DMS53 (cell line): Measurements from ENCODE around the gene CLPX.
A peak's percentile ranks its signal among the peaks of the same experiment; 100 is the strongest.
"Not testable (repeated sequence)": the region's sequence is repeated elsewhere in the genome, so short reads cannot be mapped to it uniquely, and the experiment has no call there.

Source experiments
- DNase-seq: peaks from one replicate; lab custom pipeline; 2025; lab: John Stamatoyannopoulos, UW

Gene CLPX

DNA sequence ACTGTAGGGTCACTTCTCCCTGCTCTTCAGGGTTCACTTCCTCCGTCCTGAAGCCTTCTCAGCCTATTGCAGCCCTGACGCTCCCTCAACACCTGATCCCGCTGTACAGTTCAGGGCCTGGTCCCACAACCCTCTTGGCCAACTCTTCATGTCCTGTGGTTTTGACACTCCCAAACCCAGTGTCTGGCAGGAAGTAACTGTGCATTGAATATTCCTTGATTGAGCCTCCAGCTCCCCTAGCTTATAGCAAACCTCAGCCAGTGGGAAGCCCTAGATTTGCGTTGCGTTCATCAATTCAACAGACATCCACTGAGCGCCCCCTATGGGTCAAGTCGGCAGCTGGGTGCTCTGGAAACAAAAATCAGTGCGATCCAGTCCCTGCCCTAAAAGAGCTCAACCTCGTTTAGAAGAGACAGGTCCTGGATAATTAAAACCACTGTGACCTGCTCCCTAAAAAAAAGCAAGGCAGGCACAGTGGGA lies 83.7 kb downstream of the CLPX start:
- peak; percentile 59 for DNase-seq

- DNase-seq: no peak
Measured at GRCh38 chr15:65100442-65100841, 84.7 kb downstream of the CLPX start.

DNA sequence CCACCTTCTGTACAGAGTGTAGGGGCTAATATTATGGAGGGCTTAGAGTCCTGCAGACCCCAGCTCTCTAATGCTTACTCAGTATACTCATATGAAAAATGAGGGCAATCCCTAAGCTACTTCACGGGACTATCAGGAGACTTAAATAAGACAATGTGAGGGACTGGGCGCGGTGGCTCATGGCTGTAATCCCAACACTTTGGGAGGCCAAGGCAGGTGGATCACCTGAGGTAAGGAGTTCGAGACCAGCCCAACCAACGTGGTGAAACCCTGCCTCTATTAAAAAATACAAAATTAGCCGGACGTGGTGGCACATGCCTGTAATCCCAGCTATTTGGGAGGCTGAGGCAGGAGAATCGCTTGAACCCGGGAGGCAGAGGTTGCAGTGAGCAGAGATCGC lies 85.3 kb downstream of the CLPX start:
- DNase-seq: not testable (repeated sequence)

GRCh38 chr15:65099336-65099735 lies 85.8 kb downstream of the CLPX start:
- no peak for DNase-seq
